ENCODE measurements around the gene AATK.

AATK gene

DNA sequence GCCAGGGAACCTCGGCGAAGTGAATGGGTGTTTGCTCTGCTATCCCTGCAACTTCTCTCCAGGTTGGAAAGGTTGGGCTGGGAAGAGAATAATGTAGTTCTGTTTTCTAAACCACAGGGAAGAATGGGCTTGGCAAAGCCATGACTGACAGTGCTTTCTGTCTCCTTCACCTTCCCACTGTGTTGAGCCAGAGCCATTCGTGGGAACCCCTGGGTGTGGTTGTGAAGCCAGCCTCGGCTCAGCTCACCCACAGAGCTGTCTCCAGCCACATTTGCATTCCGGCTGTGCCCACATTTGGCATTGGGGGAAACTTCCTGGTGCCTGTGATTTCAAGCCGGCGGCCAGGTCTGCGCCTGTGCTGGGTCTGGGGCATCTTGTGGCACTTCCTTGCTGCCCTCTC is 91.1 kb downstream of the AATK start:
- H3K4me3 ChIP-seq (ENCODE audit: low read depth, low read length), result no peak overlapping the region
- DNase-seq (ENCODE audit: low read depth), result no peak
- no peak for TF ChIP-seq CTCF (IDR thresholded peaks at IDR 0.05; ENCODE audit: insufficient read depth, low read depth, low read length, missing control alignments)

DNA sequence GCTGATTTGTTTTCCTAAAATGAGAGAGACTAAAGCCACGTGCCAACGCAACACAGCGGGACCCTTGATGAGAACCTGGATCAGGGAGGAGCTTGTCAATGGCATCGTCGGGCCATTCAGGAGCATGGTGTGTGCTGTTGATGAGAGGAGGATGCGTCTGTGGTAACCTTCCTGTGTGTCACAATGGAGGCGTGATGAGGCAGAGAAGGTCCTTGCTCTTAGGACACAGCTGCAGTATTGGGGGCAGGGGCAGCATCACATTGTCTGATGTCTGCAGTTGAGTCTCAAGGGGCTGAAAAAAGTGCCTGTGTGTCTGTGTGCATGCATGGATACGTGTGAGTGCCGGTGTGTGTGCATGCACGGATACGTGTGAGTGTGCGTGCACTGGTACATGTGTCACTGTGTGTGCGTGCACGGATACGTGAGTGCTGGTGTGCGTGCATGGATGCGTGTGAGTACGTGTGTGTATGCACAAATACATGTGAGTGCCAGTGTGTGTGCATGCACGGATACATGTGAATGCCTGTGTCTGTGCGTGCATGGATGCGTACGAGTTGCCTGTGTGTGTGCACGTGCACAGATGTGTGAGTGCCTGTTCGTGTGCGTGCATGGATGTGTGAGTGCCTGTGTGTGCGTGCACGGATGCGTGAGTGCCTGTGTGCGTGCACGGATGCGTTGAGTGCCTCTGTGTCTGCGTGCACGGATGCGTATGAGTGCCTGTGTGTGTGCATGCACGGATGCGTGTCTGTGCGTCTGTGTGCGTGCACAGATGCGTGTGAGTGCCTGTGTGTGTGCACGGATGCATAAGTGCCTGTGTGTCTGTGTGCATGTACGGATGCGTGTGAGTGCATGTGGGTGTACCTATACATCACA is 91.8 kb downstream of the AATK start:
- TF ChIP-seq CTCF (IDR thresholded peaks at IDR 0.05; ENCODE audit: insufficient read depth, low read depth, low read length, missing control alignments), result no peak
- DNase-seq (ENCODE audit: low read depth), result no peak
- H3K4me3 ChIP-seq (ENCODE audit: low read depth, low read length), result no peak overlapping the region

- H3K4me3 ChIP-seq (ENCODE audit: low read depth, low read length), result no peak overlapping the region
- TF ChIP-seq CTCF (IDR thresholded peaks at IDR 0.05; ENCODE audit: insufficient read depth, low read depth, low read length, missing control alignments), result no peak
- no peak for DNase-seq (ENCODE audit: low read depth)
Observed at GRCh38 chr17:81071761-81072741, 94.0 kb downstream of the AATK start.

DNA sequence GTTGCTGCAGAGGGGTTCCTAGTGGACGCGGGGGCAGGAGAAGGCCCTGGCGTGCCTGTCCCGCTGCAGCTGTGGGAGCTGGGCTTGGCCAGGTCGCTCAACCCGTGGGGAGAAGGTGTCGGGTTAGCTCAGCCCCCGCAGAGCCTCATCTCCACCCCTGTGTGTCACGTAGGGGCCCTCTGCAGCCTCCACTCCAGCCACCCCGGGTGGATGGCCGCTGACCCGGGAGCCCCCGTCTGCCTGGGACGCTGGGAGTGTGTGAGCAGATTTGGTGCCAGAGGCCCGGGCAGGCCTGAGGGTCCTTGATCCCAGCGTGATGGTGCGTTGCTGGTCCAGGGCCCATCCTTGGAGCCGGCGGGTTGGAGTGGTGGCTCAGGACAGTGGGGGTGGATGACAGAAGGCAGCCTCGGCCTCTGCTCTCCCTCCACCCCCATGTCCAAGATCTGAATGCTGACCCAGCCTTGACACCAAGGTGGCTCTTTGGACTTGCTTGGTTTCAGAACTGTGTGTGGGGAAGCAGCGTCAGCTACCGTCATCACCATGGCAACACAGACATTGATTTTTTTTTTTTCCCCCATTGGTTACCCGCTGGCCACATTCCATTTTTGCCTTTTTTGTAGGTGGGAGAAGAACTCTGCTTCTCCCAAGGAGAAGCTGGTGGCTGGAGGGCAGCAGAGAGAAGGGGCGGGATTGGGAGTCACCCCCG is 95.3 kb downstream of the AATK start:
- DNase-seq (ENCODE audit: low read depth), result no peak
- no peak for TF ChIP-seq CTCF (IDR thresholded peaks at IDR 0.05; ENCODE audit: insufficient read depth, low read depth, low read length, missing control alignments)
- H3K4me3 ChIP-seq (ENCODE audit: low read depth, low read length), result no peak overlapping the region

GRCh38 chr17:81069135-81069645 is 96.8 kb downstream of the AATK start:
- no peak for TF ChIP-seq CTCF (IDR thresholded peaks at IDR 0.05; ENCODE audit: insufficient read depth, low read depth, low read length, missing control alignments)
- H3K4me3 ChIP-seq (ENCODE audit: low read depth, low read length), result no peak overlapping the region
- no peak for DNase-seq (ENCODE audit: low read depth)

GRCh38 chr17:81068411-81069134 is 97.4 kb downstream of the AATK start:
- DNase-seq (ENCODE audit: low read depth), result no peak
- H3K4me3 ChIP-seq (ENCODE audit: low read depth, low read length), result no peak overlapping the region
- TF ChIP-seq CTCF (IDR thresholded peaks at IDR 0.05; ENCODE audit: insufficient read depth, low read depth, low read length, missing control alignments), result no peak
